PC-9 (cell line): ENCODE measurements around the gene SOX5.

ENCODE experiments used
- EZH2 ChIP-seq: fragments of 200-600 bp; sonication (generic); IDR thresholded peaks from 2 replicates; pipeline ENCODE4 v1.8.0; 2017; ENCODE audit warnings: antibody characterized with exemption, low read depth
- TF ChIP-seq, protein P1 (sequence below): fragments of 200-600 bp; sonication (generic); conservative IDR thresholded peaks from 2 replicates; pipeline ENCODE4 v1.6.1; 2017; ENCODE audit warnings: mixed run types, antibody characterized with exemption, mild to moderate bottlenecking, moderate library complexity

DNA sequence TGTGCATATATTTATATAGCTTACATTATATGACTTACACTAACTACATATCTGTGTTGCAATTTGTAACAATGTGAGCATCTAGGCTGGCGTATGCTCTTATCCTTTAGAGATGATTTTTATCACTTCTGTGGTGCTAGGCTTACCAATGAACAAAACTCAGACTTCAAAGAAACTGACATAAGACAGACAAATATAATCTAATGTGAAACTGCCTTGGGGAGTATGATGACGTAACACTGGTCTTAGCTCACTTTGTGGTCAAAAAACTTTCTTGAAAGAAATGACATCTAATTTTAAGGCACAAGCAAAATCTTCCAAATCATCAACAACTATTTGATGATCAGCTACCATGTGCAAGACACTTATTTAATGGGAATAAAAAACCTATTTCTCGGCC lies 50.0 kb downstream of the SOX5 start:
- TF ChIP-seq, protein P1, sequence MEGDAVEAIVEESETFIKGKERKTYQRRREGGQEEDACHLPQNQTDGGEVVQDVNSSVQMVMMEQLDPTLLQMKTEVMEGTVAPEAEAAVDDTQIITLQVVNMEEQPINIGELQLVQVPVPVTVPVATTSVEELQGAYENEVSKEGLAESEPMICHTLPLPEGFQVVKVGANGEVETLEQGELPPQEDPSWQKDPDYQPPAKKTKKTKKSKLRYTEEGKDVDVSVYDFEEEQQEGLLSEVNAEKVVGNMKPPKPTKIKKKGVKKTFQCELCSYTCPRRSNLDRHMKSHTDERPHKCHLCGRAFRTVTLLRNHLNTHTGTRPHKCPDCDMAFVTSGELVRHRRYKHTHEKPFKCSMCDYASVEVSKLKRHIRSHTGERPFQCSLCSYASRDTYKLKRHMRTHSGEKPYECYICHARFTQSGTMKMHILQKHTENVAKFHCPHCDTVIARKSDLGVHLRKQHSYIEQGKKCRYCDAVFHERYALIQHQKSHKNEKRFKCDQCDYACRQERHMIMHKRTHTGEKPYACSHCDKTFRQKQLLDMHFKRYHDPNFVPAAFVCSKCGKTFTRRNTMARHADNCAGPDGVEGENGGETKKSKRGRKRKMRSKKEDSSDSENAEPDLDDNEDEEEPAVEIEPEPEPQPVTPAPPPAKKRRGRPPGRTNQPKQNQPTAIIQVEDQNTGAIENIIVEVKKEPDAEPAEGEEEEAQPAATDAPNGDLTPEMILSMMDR: no peak
- no peak for TF ChIP-seq EZH2
